Activated CD4-positive, alpha-beta T cell treated with anti-CD3 and anti-CD28 coated beads for 24 hours (primary cell): ENCODE results near the gene GRM7.

ENCODE experiments used
- DNase-seq, 2 donors: peaks; one replicate each; pipeline ENCODE4 v3.0.0-alpha.2; 2020; ENCODE audit warnings: low read depth in 2 of 2

The GRM7 gene

GRCh38 chr3:7400360-7400759 is 539.4 kb downstream of the GRM7 start:
- no peak for DNase-seq

- DNase-seq: no peak
Observed at GRCh38 chr3:7401418-7401817, 540.5 kb downstream of the GRM7 start.

DNA sequence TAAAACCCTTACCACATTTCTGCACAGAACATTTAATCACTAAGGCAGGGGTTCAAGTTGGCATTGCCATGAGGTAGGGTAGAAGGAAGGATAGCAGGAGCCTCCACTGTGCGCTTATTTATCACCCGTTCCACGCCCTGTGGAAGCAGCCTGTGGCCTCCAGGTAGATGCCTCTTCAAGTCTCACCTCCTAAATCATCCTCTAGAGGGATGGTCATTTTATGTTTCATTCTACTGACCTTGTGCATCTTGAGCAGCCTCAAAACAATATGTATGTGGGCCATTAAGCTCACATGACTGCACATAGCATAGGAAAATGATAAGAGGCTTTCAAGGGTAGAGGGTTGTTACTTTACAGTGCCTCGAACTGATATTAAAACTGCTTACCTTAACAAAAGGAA is 546.2 kb downstream of the GRM7 start:
- DNase-seq: no peak

GRCh38 chr3:7410782-7411181 is 549.9 kb downstream of the GRM7 start:
- no peak for DNase-seq

GRCh38 chr3:7421065-7421464 is 560.1 kb downstream of the GRM7 start:
- no peak for DNase-seq

GRCh38 chr3:7423036-7423435 is 562.1 kb downstream of the GRM7 start:
- no peak for DNase-seq

DNA sequence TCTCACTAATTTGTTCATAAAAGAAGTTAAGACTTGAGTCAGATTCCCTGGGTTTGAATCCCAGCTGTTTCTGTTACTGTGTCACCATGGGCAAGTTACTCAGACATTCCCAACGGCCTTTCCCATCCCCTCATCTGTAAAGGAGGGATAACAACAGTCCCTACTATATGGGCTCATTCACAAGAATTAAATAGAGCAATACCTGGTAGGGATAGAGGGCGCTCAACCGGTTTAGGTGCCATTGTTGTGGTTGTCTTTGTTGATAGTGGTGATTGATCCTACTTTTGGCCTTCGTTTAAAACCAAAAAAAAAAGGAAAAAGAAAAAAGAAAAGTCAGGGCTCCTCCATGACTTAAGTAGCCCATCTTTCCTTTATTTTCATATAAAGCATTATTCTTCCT is 563.1 kb downstream of the GRM7 start:
- DNase-seq: no peak

GRCh38 chr3:7428206-7428718 is 567.3 kb downstream of the GRM7 start:
- DNase-seq: no peak

GRCh38 chr3:7432610-7433009 is 571.7 kb downstream of the GRM7 start:
- DNase-seq: no peak

DNA sequence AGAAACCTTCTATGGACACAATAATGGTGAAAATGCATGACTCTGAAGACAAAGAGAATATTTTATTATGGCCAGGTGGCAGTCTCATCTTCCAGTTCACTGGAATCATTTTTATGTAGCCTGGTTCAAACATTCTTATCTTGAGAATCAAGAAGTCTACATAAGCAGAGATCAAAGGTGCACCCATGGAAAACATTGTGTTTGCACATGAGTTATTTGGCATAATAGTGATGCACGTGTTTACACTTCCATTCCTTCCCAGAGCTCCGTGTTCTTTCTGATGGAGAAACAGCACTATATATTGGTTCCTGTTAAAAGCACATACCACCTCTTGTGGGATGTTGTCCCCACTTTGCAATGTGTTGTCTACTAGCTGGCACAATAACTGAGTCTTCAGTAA is 572.2 kb downstream of the GRM7 start:
- DNase-seq: no peak

DNA sequence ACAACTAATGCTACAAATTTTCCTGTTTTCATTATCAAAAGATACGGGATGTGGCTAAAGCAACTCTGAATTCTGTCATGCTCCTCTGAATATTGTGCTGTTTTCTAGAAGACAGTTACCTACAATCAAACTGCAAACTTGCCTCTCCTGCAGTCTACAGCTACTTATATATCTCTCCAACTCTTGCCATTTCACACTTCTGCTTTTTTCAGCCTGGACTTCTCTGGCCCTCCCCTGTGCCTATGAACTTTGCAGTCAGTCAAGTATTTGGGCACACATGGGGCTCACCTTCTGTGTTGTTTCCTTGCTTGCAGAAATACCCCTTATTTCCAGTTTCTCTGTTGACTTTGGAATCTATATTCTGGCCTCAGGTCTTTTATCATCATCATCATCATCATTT is 575.6 kb downstream of the GRM7 start:
- no peak for DNase-seq

- no peak for DNase-seq
Observed at GRCh38 chr3:7437231-7437630, 576.3 kb downstream of the GRM7 start.

- DNase-seq: no peak
Observed at GRCh38 chr3:7439101-7439680, 578.3 kb downstream of the GRM7 start.

DNA sequence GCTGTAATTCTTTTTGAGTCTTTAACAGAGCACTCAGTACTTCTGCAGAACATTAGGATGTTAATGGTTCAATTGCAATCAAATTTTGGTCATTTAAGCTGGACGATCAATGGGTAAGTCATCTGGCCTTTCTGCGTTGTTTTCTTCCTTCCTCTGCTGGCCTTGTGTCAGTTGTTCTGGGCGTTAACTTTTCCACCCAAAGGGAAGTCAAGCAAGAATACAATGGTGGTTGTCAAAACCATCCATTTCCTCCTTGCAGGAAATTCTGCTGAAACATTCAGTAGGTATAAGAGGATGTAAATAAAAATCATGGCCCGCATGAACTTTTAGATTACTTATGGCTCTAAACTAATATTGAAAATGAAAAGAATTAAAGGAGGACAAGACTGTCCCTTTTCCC is 584.0 kb downstream of the GRM7 start:
- no peak for DNase-seq

GRCh38 chr3:7445331-7445730 is 584.4 kb downstream of the GRM7 start:
- no peak for DNase-seq

GRCh38 chr3:7447197-7447769 is 586.4 kb downstream of the GRM7 start:
- DNase-seq: no peak

GRCh38 chr3:7456386-7456785 is 595.5 kb downstream of the GRM7 start:
- no peak for DNase-seq

- DNase-seq: no peak
Observed at GRCh38 chr3:7461202-7461825, 600.4 kb downstream of the GRM7 start.

- no peak for DNase-seq
Observed at GRCh38 chr3:7469866-7470265, 609.0 kb downstream of the GRM7 start.

- no peak for DNase-seq
Observed at GRCh38 chr3:7484636-7485035, 623.7 kb downstream of the GRM7 start.

DNA sequence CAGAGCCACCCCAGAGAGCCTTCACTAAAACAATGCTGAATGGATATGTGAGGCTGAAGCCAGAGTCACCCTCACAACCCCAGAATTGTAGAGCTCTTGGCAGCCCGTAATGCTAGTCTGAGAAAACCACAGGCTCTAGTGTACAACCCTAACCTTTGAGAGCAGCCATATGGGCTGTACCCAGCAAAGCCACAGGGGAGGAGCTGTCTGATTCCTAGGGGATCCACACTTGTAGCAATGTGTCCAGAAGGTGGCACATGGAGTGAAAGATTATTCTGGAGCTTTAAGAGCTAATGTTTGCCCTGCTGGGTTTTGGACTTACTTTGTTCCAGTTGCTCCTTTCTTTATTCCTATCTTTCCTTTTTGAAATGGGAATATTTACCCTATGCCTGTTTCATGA is 626.8 kb downstream of the GRM7 start:
- DNase-seq: no peak

GRCh38 chr3:7489417-7489816 is 628.5 kb downstream of the GRM7 start:
- DNase-seq: no peak

DNA sequence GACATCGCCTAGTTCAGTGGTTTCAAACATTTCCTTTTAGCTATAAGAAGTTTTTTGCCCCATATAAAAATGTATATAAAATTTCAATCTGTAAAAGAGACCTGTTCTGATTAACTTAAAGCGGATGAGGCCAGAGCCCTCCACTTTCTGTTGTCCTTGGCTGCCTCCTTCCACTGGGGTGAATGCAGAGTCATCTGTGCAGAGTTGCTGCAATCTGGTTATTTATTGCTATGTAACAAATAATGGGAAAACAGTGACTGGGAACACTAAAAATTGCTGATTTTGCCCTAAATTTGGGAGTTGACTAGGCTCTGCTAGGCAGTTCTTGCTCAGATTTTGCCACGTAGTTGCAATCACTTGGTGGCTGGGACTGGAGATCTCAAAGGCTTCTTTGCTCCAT is 637.8 kb downstream of the GRM7 start:
- DNase-seq: no peak

- DNase-seq: no peak
Observed at GRCh38 chr3:7503431-7503830, 642.5 kb downstream of the GRM7 start.
